GM18861 (cell line): ENCODE results near the gene PCYT2.

Source experiments
- ATAC-seq: cut with Tn5 transposase; IDR thresholded peaks from one replicate; pipeline ENCODE4 v1.9.1; 2021; ENCODE audit not compliant: unreplicated experiment

Gene PCYT2

GRCh38 chr17:81877569-81877968 lies 33.6 kb downstream of the PCYT2 start:
- no peak for ATAC-seq

- ATAC-seq: peak; percentile 30
Observed at GRCh38 chr17:81871387-81872230, 39.6 kb downstream of the PCYT2 start.

DNA sequence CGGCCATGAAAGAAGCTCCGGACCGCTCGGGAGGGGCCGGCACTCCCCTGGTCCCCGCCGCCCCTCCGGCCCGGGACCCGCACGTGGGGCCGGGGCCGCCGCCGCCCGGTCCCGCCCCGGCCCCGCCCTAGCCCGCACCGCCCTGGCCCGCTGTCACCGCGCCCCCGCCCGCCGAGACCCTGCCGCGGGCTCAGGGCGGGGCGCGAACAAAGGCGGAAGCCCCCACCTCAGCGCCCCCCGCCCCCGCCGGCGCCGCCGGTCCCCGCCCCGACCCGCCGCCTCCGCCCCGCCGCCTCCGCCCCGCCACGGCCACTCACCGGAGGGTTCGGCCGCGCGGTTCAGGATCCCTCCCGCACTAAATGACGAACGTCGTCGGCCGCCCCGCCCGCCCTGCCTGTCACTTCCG lies 40.2 kb downstream of the PCYT2 start, which contains the start of gene ARHGDIA:
Gene ARHGDIA, minus strand, starts transcription at position 357 of the 406 bp plus-strand sequence. CDS start 1,407 bp downstream, outside the sequence.
- peak; percentile 5 for ATAC-seq

GRCh38 chr17:81870131-81870980 lies 40.8 kb downstream of the PCYT2 start:
- ATAC-seq: peak; percentile 2

- ATAC-seq: no peak
Observed at GRCh38 chr17:81869221-81870130, 41.7 kb downstream of the PCYT2 start.

DNA sequence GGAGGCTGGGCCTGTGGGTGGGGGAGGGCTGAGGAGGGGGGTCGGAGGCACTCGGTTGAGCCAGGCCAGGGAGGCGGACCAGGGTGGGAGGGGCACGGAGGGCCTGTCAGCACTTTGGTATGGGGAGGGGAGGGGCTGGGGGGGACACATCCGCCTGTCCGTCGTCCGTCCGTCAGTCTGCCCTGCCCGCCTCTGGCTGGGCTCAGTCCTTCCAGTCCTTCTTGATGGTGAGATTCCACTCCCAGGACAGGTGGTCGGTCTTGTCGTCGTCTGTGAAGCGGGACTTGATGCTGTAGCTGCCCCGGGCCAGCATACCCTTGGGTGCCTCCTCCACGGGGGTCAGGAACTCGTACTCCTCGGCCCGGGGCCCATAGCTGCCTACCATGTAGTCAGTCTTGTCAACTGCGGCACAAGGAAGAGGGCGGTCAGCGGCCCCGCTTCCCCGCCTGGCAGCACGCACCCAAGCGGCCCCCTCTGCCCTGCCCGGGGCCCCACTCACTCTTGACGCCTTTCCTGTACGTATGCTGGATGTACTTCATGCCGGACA lies 42.5 kb downstream of the PCYT2 start:
- ATAC-seq: no peak

GRCh38 chr17:81867991-81868673 lies 43.1 kb downstream of the PCYT2 start:
- no peak for ATAC-seq

GRCh38 chr17:81867170-81867990 lies 43.8 kb downstream of the PCYT2 start:
- no peak for ATAC-seq

DNA sequence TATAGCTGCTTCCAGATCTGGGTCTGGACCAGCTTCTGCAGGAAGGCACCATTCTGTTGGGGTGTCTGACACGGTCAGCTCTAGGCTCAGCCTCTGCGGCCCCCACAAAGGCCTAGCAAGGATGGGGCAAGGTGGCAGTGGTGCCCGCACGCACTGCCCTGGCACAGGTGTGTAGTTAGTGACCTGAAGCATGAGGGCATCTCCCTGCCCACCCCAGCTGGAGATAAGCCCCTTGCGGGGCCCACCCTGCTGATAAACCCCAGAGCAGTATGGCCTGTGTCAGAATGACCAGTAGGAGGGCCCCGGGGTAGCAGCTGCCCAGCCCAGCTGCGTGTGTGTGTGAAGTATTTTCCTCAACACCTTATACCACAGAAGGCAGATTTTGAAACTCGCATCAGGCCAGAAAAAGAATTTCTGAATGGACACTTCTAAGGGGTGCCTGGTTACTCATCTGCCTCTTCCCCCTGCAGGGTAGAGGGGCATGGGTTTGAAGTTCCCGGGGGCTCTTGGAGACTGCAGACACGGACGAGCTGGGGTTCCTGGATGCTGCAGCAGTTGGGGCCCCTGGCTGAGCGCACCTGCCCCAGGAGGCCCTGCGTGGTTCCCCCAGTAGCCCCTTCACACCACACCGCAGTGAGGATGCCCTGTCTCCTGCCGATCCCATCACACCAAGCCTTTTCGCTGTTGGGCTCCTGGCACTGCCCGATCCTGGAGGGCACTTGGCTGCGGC lies 44.6 kb downstream of the PCYT2 start:
- no peak for ATAC-seq

DNA sequence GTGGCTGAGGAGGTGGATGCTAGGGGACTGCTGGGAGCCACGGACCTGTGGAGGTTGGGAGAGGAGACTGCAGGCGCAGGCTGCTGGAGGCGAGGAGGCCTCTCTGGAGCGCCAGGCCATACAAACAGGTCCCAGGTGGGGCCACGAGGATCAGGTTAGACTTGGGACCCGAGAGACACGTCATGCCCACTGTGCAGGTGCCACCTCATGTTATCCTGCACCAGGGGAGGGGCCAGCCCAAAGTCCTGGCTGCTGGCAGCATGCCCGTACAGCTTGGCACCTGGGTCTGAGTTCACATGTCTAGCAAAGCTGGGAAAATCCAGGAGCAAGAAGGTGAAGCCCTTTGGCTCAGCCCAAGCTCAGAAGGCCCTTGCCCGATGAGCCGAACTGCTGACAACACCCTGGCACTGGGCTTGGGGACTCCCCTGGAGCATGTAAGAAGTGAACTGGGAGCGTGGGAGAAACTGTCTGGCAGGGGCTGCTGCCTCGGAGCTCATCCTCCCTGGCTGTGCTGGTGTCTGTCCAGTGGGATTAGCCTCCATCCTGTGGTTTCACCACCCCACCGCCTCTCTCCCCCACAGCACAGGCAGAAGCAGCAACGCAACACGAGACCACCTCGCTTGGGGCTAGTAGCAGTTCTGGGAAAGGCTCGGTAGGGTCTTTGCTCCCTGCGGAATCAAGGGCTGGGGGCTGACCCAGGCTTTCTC lies 45.3 kb downstream of the PCYT2 start:
- no peak for ATAC-seq

- no peak for ATAC-seq
Observed at GRCh38 chr17:81865358-81865732, 45.9 kb downstream of the PCYT2 start.

- no peak for ATAC-seq
Observed at GRCh38 chr17:81863833-81864768, 47.1 kb downstream of the PCYT2 start.

- no peak for ATAC-seq
Observed at GRCh38 chr17:81863123-81863675, 48.0 kb downstream of the PCYT2 start.

GRCh38 chr17:81860756-81861568 lies 50.2 kb downstream of the PCYT2 start:
- peak; percentile 77 for ATAC-seq

GRCh38 chr17:81859906-81860755 lies 51.1 kb downstream of the PCYT2 start, which contains the start of gene P4HB:
Gene P4HB, minus strand, starts transcription at chr17:81860535. Its CDS starts 64 bp downstream, at chr17:81860471.
- no peak for ATAC-seq
